ENCODE results near the gene SLC38A1. TPM values are rescaled to one million over a fixed set of nuclear protein-coding genes. Genes with fewer than 3 reads are reported as not detected.

Gene SLC38A1
- total RNA-seq, 1 experiment from 2014 or later: 107 TPM

- peaks cover 58% of the 10 kb centered on the region for H3K4me1 ChIP-seq (ENCODE audit: insufficient read depth, low read length)
- ChIA-PET POLR2A (ENCODE audit: unreplicated experiment) (interaction anchor here (0.6 to 0.9 kb wide), 3 partner anchors 179 to 409 kb away, joined by 3 to 4 read pairs (median 4); no protein-coding TSS in a partner anchor), CTCF (no interaction called here)
- H3K9me2 ChIP-seq (replicated peaks; ENCODE audit: low read length): no peaks in the 10 kb centered on the region
- no peaks in the 10 kb centered on the region for H3K9me3 ChIP-seq (ENCODE audit: low read length)
- H3K4me2 ChIP-seq (ENCODE audit: low read length): peak overlapping the region; percentile 99
- H3K36me3 ChIP-seq (ENCODE audit: low read depth, low read length): no peaks in the 10 kb centered on the region
- peaks cover 82% of the 10 kb centered on the region for H3K79me2 ChIP-seq (ENCODE audit: low read length)
- no peak for ATAC-seq
- H3K9ac ChIP-seq (ENCODE audit: low read length): peak overlapping the region; percentile 95
- no peak for TF ChIP-seq CTCF (conservative IDR thresholded peaks at IDR 0.05; ENCODE audit: low read depth, low read length)
- no peak for TF ChIP-seq EZH2phosphoT487 (IDR thresholded peaks at IDR 0.05; ENCODE audit: borderline replicate concordance, low read length)
- no peak for TF ChIP-seq EZH2 (IDR thresholded peaks at IDR 0.05; ENCODE audit: low read length, unreplicated experiment)
- H3K4me3 ChIP-seq (ENCODE audit: low read length): peak overlapping the region; percentile 85
- TSS peak; percentile 62 for BruUV-seq (replicated peaks)
- H2AFZ ChIP-seq (ENCODE audit: low read length): peak overlapping the region; percentile 26
- no peaks in the 10 kb centered on the region for H3F3A ChIP-seq (ENCODE audit: low read length, unreplicated experiment)
- peak; percentile 48 for DNase-seq
- intact Hi-C loops (cut with micrococcal nuclease): loop anchor here (5.0 to 10.0 kb wide), 4 partner anchors 60 to 748 kb away; partner anchors contain the start of gene SLC38A2
- peak overlapping the region; percentile 81 for H3K27ac ChIP-seq (ENCODE audit: low read length)
- no peaks in the 10 kb centered on the region for H3K27me3 ChIP-seq (ENCODE audit: low read length)
- peaks cover 54% of the 10 kb centered on the region for H4K20me1 ChIP-seq (ENCODE audit: low read length)
Observed at GRCh38 chr12:46266869-46267574, 1.8 kb downstream of the SLC38A1 start.

DNA sequence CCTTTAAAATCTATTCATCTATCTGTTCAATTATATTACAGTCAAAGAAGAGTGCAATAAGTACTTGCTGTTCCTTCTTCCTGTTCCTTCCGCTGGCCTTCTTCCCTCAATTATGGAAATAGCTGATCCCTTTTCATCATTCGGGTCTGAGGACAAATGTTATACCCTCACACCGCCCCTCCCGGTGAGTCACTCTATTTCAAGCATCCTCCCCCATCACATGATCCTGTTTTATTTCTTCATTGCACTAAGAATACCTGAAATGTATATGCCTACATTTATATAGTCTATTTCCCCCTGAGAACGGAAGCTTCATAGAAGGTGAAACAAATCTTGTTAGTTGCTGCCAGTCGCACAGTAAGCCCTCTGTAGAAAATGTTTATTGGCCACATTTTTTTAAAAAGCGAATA, 2.5 kb downstream of the SLC38A1 start:
- Histone ChIP-seq H3K79me2 (ENCODE audit: low read length) (peaks cover 89% of the 10 kb centered on the region), H3K36me3 (ENCODE audit: low read depth, low read length) (no peaks in the 10 kb centered on the region), H3K4me1 (ENCODE audit: insufficient read depth, low read length) (peaks cover 64% of the 10 kb centered on the region), H3K27me3 (ENCODE audit: low read length) (no peaks in the 10 kb centered on the region), H3K9ac (ENCODE audit: low read length) (peak overlapping the region; percentile 95), H3K27ac (ENCODE audit: low read length) (peak overlapping the region; percentile 81), H3K4me3 (ENCODE audit: low read length) (peak overlapping the region; percentile 85), H4K20me1 (ENCODE audit: low read length) (peaks cover 60% of the 10 kb centered on the region), H3K9me2 (replicated peaks; ENCODE audit: low read length) (no peaks in the 10 kb centered on the region), H3F3A (ENCODE audit: low read length, unreplicated experiment) (no peaks in the 10 kb centered on the region), H3K9me3 (ENCODE audit: low read length) (no peaks in the 10 kb centered on the region), H2AFZ (ENCODE audit: low read length) (0 out of 2 replicates have a peak overlapping the region, but pooled peaks have one; percentile 26), H3K4me2 (ENCODE audit: low read length) (peak overlapping the region; percentile 99)
- DNase-seq (peak; percentile 77), ATAC-seq (peak; percentile 2; the same call in 1 of the 2 replicates)
- BruUV-seq (replicated peaks): no TSS peak
- ChIA-PET POLR2A (ENCODE audit: unreplicated experiment) (interaction anchor here (0.6 to 0.9 kb wide), 5 partner anchors 180 to 687 kb away, joined by 3 to 4 read pairs (median 4); no protein-coding TSS in a partner anchor), CTCF (no interaction called here)
- TF ChIP-seq EZH2phosphoT487 (IDR thresholded peaks at IDR 0.05; ENCODE audit: borderline replicate concordance, low read length) (no peak), CTCF (conservative IDR thresholded peaks at IDR 0.05; ENCODE audit: low read depth, low read length) (no peak), EZH2 (IDR thresholded peaks at IDR 0.05; ENCODE audit: low read length, unreplicated experiment) (no peak)
- intact Hi-C loops (cut with micrococcal nuclease): loop anchor here (5.0 to 10.0 kb wide), 4 partner anchors 59 to 748 kb away; partner anchors contain the start of gene SLC38A2
